SK-N-SH treated with all-trans-retinoic acid at 6 μM for 48 hours (cell line): ENCODE results near the gene BACE1-AS.

Experiments used
- ATAC-seq: fragments of 200-7000 bp; cut with Tn5 transposase; 3 replicates; pipeline ENCODE4 v1.9.1; 2020; ENCODE audit warnings: mild to moderate bottlenecking, moderate library complexity
- ARNTL ChIP-seq: fragments of 450-650 bp; formaldehyde crosslinking; IDR thresholded peaks from 2 replicates; pipeline ENCODE4 v1.5.0; 2020; ENCODE audit warnings: low read depth, mild to moderate bottlenecking, moderate library complexity, borderline replicate concordance
- BACH2 ChIP-seq: fragments of 250-450 bp; sonication (Bioruptor Pico); IDR thresholded peaks from 2 replicates; pipeline ENCODE4 v1.9.0; 2021; ENCODE audit warnings: mild to moderate bottlenecking, borderline replicate concordance
- CREB5 ChIP-seq: fragments of 250-450 bp; sonication (Bioruptor Pico); IDR thresholded peaks from 2 replicates; pipeline ENCODE4 v1.5.1; 2020; ENCODE audit warnings: low read depth, mild to moderate bottlenecking, moderate library complexity
- CSDC2 ChIP-seq: fragments of 250-450 bp; sonication (Bioruptor Pico); IDR thresholded peaks from 2 replicates; pipeline ENCODE4 v1.5.0; 2020; ENCODE audit warnings: mild to moderate bottlenecking, moderate library complexity
- CSRNP3 ChIP-seq: fragments of 250-450 bp; sonication (Bioruptor Pico); IDR thresholded peaks from 2 replicates; pipeline ENCODE4 v1.5.1; 2021; ENCODE audit warnings: mild to moderate bottlenecking, moderate library complexity
- ESRRG ChIP-seq: fragments of 250-450 bp; sonication (Bioruptor Pico); IDR thresholded peaks from 2 replicates; pipeline ENCODE4 v1.6.1; 2021; ENCODE audit warnings: mild to moderate bottlenecking
- GLIS3 ChIP-seq: fragments of 250-450 bp; sonication (Bioruptor Pico); IDR thresholded peaks from 2 replicates; pipeline ENCODE4 v1.5.0; 2020; ENCODE audit warnings: mild to moderate bottlenecking, moderate library complexity
- ISL1 ChIP-seq: fragments of 250-450 bp; sonication (Bioruptor Pico); IDR thresholded peaks from 2 replicates; pipeline ENCODE4 v2.1.2; 2022; ENCODE audit warnings: mild to moderate bottlenecking, moderate library complexity
- OSR1 ChIP-seq: fragments of 250-450 bp; sonication (Bioruptor Pico); IDR thresholded peaks from 2 replicates; pipeline ENCODE4 v1.8.0; 2022; ENCODE audit warnings: moderate library complexity, mild to moderate bottlenecking, inconsistent platforms
- PATZ1 ChIP-seq: fragments of 250-450 bp; sonication (Bioruptor Pico); IDR thresholded peaks from 2 replicates; pipeline ENCODE4 v1.8.0; 2020; ENCODE audit warnings: mild to moderate bottlenecking, moderate library complexity, borderline replicate concordance
- POU6F1 ChIP-seq: fragments of 250-450 bp; sonication (Bioruptor Pico); IDR thresholded peaks from 2 replicates; pipeline ENCODE4 v1.8.0; 2021; ENCODE audit warnings: low read depth, mild to moderate bottlenecking, moderate library complexity, borderline replicate concordance
- PPARA ChIP-seq: fragments of 250-450 bp; sonication (Bioruptor Pico); IDR thresholded peaks from 2 replicates; pipeline ENCODE4 v1.5.0; 2020; ENCODE audit warnings: mild to moderate bottlenecking, borderline replicate concordance
- RARB ChIP-seq: fragments of 250-450 bp; sonication (Bioruptor Pico); IDR thresholded peaks from 2 replicates; pipeline ENCODE4 v1.8.0; 2021; ENCODE audit warnings: mild to moderate bottlenecking, moderate library complexity
- SNAI2 ChIP-seq: fragments of 250-450 bp; sonication (Bioruptor Pico); IDR thresholded peaks from 2 replicates; pipeline ENCODE4 v1.5.0; 2020; ENCODE audit warnings: mild to moderate bottlenecking, moderate library complexity
- TCF4 ChIP-seq: fragments of 250-450 bp; sonication (Bioruptor Pico); IDR thresholded peaks from 2 replicates; pipeline ENCODE4 v1.8.0; 2021; ENCODE audit warnings: mild to moderate bottlenecking, moderate library complexity, borderline replicate concordance
- TOX ChIP-seq: fragments of 250-450 bp; sonication (Bioruptor Pico); IDR thresholded peaks from 2 replicates; pipeline ENCODE4 v1.8.0; 2021; ENCODE audit warnings: mild to moderate bottlenecking, moderate library complexity, borderline replicate concordance
- TSHZ2 ChIP-seq: fragments of 250-450 bp; sonication (Bioruptor Pico); IDR thresholded peaks from 2 replicates; pipeline ENCODE4 v1.5.0; 2020; ENCODE audit warnings: mild to moderate bottlenecking, moderate library complexity
- ZC3H10 ChIP-seq: fragments of 250-450 bp; sonication (Bioruptor Pico); IDR thresholded peaks from 2 replicates; pipeline ENCODE4 v1.5.1; 2021; ENCODE audit warnings: mild to moderate bottlenecking, moderate library complexity
- ZFP3 ChIP-seq: fragments of 250-450 bp; sonication (Bioruptor Pico); IDR thresholded peaks from 2 replicates; pipeline ENCODE4 v1.5.0; 2020; ENCODE audit warnings: mild to moderate bottlenecking, moderate library complexity
- ZFP30 ChIP-seq: fragments of 450-650 bp; formaldehyde crosslinking; IDR thresholded peaks from 2 replicates; pipeline ENCODE4 v1.5.0; 2022; ENCODE audit warnings: mild to moderate bottlenecking, moderate library complexity
- ZNF565 ChIP-seq: fragments of 450-650 bp; formaldehyde crosslinking; conservative IDR thresholded peaks from 2 replicates; pipeline ENCODE4 v1.5.0; 2020; ENCODE audit warnings: low read depth, mild to moderate bottlenecking, moderate library complexity
- ZNF70 ChIP-seq: fragments of 450-650 bp; formaldehyde crosslinking; IDR thresholded peaks from 2 replicates; pipeline ENCODE4 v1.5.0; 2020; ENCODE audit warnings: mild to moderate bottlenecking, moderate library complexity
- ZNF8 ChIP-seq: fragments of 450-650 bp; formaldehyde crosslinking; IDR thresholded peaks from 2 replicates; pipeline ENCODE4 v1.5.0; 2020; ENCODE audit warnings: mild to moderate bottlenecking, moderate library complexity

BACE1-AS gene

GRCh38 chr11:117265745-117266144 lies 25.4 kb upstream of the BACE1-AS start:
- no peak for ATAC-seq
- TF ChIP-seq TCF4 (no peak), OSR1 (CRISPR knock-in tag) (no peak), ZFP3 (no peak), POU6F1 (CRISPR knock-in tag) (no peak), ZFP30 (no peak), ZNF565 (no peak)
- TF ChIP-seq, all 23 proteins: peak for 0

- TF ChIP-seq ZNF565 (no peak), TCF4 (no peak), TSHZ2 (CRISPR knock-in tag) (no peak), CSDC2 (CRISPR knock-in tag) (no peak), PPARA (CRISPR knock-in tag) (no peak), CREB5 (CRISPR knock-in tag) (no peak), ZC3H10 (CRISPR knock-in tag) (no peak), ISL1 (CRISPR knock-in tag) (no peak), OSR1 (CRISPR knock-in tag) (no peak), ARNTL (no peak), BACH2 (CRISPR knock-in tag) (no peak), POU6F1 (CRISPR knock-in tag) (no peak), TOX (CRISPR knock-in tag) (no peak), GLIS3 (CRISPR knock-in tag) (no peak), ZFP30 (no peak), ZNF70 (no peak), ZNF8 (CRISPR knock-in tag) (no peak), CSRNP3 (CRISPR knock-in tag) (no peak)
- ATAC-seq = no peak
Measured at GRCh38 chr11:117269856-117270255, 21.3 kb upstream of the BACE1-AS start.

GRCh38 chr11:117271208-117271607 lies 19.9 kb upstream of the BACE1-AS start:
- no peak for ATAC-seq
- TF ChIP-seq ZC3H10 (CRISPR knock-in tag) = no peak
- no peak for TF ChIP-seq ZNF8 (CRISPR knock-in tag)
- no peak for TF ChIP-seq ZFP30
- no peak for TF ChIP-seq SNAI2
- no peak for TF ChIP-seq POU6F1 (CRISPR knock-in tag)
- TF ChIP-seq TOX (CRISPR knock-in tag) = no peak
- TF ChIP-seq PPARA (CRISPR knock-in tag) = no peak
- no peak for TF ChIP-seq TCF4
- TF ChIP-seq BACH2 (CRISPR knock-in tag) = no peak
- no peak for TF ChIP-seq RARB
- TF ChIP-seq CSRNP3 (CRISPR knock-in tag) = no peak
- no peak for TF ChIP-seq ZNF70
- no peak for TF ChIP-seq ZFP3
- TF ChIP-seq ESRRG (CRISPR knock-in tag) = no peak
- no peak for TF ChIP-seq PATZ1 (CRISPR knock-in tag)
- TF ChIP-seq ARNTL = no peak
- no peak for TF ChIP-seq ISL1 (CRISPR knock-in tag)
- no peak for TF ChIP-seq OSR1 (CRISPR knock-in tag)
- no peak for TF ChIP-seq GLIS3 (CRISPR knock-in tag)
